Stimulated activated CD4-positive, alpha-beta T cell treated with anti-CD3 and anti-CD28 coated beads, Interleukin-1b, Interleukin-23, amount 100 ng/mL, for 4 hours (primary cell): ENCODE measurements around the gene BSND.
"Not testable (repeated sequence)": the region's sequence is repeated elsewhere in the genome, so short reads cannot be mapped to it uniquely, and the experiment has no call there.

Experiments
- DNase-seq, 2 donors: peaks; one replicate each; pipeline ENCODE4 v3.0.0-alpha.2; 2020; ENCODE audit warnings: low read depth in 2 of 2

The BSND gene

DNA sequence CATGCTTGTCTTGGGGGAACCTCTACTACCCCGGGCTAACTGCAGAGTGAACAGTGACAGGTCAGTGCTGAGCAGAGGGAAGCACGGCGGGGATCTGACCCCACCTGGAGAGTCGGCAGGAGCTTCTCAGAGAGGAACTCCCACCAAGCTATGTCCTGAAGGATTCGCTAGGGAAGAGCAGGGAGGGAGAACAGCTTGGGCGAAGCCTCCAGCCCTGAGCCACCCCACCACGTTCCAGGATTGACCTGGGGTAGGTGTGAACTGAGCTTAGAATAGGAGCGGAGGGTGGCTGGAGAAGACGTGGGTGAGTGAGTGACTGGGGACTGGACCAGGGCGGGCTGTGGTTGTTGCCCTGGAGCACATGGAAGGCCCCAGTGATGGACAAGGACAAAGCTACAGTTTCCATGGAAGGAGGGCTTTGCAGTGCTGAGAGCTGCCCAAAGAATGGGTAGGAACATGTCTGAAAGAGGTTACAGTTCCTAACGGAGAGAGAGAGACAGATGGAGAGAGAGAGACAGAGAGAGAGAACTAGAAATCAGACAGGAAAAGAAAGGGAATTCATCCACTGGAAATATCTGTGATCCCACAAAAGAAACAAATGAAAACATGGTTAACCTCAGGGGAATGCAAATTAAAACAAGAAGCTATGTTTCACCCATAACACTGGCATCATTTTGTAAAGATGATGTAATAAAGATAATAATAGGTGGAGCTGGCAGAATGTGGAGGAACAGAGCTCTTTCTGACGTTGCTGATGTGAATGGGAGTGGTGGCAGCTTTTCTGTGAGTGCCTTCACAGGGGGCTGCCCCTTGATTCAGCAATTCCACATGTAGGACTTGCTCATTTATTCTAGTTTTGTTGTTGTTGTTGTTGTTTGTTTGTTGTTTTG lies 17.2 kb downstream of the BSND start:
- DNase-seq, result no peak

DNA sequence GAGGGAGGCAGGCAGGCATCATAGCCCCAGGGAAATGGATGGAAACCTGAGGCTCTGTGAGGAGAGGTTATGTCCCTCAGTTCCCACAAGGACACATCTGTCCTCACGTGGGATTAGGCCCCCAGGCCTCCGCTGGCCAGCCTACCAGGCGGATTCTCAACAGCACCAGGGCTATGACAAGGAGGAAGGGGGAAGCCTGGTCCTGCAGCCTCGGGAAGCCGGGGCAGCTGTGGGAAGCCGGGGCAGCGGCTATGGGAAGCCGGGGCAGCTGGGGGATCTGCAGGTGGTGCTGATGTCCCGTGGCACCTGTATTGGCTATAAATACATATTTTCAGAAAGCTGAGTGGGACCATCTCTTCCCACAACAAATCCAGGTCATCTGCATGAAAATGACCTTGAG lies 19.7 kb downstream of the BSND start:
- no peak for DNase-seq

DNA sequence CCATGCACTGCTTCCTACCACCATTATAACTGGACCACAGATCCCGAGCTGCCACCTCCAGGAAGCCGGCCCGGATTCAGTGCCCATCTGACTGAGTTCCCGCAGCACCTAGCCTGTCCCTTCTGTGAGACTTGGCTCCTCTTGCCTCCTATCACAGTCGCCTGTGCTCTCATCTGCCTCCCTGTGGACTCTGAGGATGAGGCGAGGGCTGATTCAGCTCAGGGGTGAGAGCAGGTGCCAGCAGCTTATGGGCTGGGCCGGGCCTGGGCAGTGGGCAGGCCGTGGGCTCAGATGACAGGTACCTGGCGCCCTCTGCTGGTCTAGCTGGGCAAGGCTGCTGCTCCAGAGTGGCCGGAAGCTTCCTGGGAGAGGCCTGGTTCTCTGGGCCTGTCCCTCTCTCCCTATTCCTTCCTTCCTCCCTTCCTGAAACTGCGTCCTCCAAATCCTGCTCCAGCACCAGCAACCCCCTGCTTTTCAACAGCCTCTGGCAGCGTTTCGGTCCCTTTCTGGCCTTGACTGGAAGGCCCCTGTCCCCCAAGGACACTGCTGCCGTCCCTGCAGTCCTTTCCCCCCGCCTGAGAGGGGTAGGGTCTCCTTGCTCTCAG lies 23.3 kb downstream of the BSND start:
- peak; percentile 47 to 58 for DNase-seq

DNA sequence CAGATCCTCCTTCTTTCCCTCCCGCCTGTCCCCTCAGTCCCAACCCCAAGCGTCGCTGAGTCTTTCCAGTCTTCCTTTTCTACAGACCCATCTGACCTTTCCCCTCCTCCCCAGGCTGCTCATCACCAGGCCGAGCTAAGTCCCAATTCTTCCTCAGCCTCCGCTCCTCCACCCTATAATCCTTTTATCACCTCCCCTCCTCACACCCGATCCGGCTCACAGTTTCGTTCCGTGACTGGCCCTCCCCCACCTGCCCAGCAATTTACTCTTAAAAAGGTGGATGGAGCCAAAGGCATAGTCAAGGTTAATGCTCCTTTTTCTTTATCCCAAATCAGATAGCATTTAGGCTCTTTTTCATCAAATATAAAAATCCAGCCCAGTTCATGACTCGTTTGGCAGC lies 25.4 kb downstream of the BSND start:
- not testable (repeated sequence) for DNase-seq

DNA sequence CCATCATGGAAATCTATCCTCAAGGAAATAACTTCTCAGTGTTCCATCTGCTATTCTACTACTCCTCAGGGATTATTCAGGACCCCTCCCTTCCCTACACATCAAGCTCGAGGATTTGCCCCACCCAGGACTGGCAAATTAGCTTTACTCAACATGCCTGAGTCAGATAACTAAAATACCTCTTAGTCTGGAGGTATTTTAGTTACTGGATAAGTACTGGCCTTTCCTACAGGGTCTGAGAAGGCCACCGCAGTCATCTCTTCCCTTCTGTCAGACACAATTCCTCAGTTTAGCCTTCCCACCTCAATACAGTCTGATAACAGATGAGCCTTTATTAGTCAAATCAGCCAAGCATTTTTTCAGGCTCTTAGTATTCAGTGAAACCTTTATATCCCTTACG lies 27.9 kb downstream of the BSND start:
- not testable (repeated sequence) for DNase-seq

DNA sequence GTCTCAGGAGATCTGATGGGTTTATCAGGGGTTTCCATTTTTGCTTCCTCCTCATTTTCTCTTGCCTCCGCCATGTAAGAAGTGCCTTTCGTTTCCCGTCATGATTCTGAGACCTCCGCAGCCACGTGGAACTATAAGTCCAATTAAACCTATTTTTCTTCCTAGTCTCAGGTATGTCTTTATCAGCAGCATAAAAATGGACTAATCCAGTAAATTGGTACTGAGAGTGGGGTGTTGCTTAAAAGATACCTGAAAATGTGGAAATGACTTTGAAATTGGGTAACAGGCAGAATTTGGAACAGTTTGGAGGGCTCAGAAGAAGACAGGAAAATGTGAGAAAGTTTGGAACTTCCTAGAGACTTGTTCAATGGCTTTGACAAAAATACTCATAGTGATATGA lies 32.4 kb downstream of the BSND start:
- DNase-seq, result not testable (repeated sequence)

DNA sequence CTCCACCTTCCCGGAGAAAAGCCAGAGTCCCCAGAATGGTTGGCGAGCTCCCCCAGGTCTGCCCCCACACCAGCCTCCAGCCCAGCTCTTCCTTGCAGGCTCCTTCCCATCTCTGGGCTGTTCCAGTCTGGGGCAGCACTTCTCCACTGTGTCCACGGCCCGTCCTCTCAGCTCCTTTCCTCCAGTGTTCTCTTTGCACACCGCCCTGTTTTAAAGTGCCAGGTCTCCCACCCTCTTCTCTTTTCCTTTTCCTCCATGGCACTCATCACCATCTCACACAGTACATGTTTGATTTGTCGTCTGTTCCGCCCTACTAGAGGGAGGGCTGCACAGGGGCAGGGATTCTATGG lies 34.5 kb downstream of the BSND start:
- no peak for DNase-seq

DNA sequence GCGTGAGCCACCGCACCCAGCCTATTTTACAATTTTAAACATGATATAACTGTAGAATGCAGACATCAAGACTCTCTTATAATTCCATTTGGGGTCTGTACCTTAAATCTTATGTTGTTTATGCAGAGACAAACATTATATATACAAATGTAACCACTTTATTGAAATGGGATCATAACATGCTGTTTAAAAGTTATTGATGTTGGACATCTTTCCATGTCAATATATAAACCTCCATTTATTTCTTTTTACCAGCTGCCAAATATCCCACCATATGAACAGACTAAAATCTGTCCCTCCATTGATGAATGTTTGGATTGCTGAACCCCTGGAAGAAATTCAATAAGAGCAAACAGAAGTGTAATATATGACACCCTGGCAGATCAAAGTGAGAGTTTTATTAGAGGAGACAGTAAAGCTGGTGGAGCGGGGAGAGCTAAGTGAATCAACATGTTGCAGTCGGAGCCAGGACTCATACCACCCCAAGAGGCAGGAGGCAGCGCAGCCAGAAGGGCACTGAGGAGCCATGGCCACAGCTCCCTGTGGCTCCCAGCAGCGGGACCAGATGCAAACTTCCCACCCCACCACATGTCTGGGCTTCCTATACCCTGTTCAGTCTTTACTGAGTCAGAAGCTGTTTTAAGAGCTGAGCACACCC lies 35.9 kb downstream of the BSND start:
- DNase-seq, result no peak

DNA sequence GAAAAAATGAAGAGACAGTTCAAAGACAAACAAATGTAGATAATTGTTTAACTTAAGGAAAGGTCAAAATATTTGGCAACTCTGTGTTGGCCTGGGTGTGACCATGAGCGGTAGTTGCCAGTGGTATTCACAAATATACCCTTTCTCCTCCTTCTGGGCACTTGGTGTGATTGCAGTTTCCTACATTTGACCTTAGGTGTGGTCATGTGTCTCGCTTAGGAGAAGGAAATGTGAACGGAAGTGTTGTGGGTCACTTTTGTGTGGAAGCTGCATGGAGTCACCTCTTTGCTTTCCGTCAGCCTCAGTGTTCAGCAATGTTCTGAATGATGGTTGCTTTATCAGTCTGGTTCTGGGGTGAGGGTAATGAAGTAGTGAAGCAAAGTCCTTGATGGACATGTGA lies 37.2 kb downstream of the BSND start:
- DNase-seq, result no peak

DNA sequence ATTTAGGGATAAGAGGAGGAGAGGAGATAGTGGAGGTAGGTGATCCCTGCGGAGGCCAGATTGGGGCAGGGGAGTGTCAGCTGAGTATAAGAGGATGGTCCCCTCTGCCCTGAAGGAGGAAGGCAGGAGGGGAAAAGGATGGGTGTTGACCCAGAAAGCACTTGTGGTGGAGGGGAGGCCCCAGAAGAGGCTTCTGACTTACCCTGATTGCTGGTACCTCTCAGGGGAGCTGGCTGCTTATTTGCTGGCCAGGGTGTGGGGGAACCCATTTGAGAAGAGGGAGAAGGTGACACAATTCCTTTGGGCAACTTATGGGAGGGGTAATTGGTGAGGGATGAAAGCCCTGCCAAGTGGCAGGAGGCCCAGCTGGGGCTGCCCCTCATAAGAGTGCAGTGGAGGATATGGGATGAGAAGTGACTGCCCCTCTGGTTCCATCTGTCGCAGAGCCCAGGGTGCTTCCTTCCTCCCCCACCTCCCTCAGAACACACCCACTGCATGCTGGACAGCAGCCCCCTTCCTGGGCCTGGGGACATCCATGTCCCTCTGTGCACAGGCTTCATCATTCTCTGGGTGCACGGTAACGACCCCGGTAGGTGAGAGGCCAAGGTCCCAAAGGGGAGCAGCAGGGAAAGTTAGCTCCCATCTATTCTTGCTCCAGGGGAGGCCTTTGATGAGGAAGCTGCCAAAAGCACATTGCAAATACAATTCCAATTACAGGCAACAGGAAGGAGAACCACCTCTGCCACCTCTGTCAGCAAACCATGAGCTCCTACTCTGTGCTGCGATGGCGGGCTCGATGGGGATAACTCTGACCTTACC lies 39.2 kb downstream of the BSND start:
- no peak for DNase-seq

DNA sequence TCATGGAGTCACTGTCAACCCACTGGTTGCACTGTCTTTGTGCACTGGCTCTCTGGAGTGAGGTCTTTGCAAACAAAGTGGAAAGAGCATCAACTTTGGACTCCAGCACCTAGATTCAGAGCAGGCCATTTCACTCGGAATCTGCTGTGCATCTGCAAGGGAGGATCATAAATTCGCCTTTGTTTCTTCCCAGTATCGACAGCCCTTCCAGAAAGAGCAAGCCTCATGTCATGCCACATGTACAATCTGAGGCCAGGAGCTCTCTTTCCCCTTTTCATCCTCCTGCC lies 39.8 kb downstream of the BSND start:
- no peak for DNase-seq

DNA sequence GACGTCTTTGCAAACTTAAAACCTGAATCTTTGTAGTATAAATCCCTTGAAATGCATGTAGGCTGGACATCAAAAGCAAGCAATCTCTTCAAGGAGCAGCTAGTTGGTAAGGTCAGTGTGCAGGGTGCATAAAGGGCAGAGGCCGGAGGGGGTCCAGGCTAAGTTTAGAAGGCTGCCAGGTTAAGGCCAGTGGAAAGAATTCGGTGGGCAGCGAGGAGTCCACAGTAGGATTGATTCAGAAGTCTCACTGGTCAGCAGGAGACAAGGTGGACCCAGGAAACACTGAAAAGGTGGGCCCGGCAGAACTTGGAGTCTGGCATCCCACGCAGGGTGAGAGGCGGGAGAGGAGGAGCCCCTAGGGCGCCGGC lies 40.2 kb downstream of the BSND start:
- no peak for DNase-seq

DNA sequence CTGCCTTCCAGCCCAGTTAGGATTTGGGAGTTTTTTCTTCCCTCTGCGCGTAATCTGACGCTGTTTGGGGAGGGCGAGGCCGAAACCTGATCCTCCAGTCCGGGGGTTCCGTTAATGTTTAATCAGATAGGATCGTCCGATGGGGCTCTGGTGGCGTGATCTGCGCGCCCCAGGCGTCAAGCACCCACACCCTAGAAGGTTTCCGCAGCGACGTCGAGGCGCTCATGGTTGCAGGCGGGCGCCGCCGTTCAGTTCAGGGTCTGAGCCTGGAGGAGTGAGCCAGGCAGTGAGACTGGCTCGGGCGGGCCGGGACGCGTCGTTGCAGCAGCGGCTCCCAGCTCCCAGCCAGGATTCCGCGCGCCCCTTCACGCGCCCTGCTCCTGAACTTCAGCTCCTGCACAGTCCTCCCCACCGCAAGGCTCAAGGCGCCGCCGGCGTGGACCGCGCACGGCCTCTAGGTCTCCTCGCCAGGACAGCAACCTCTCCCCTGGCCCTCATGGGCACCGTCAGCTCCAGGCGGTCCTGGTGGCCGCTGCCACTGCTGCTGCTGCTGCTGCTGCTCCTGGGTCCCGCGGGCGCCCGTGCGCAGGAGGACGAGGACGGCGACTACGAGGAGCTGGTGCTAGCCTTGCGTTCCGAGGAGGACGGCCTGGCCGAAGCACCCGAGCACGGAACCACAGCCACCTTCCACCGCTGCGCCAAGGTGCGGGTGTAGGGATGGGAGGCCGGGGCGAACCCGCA lies 40.8 kb downstream of the BSND start, which contains the start of gene PCSK9:
Gene PCSK9 (plus strand): TSS at position 207 of the 741 bp plus-strand sequence. CDS start 290 bp downstream, at position 497.
- DNase-seq, result no peak

DNA sequence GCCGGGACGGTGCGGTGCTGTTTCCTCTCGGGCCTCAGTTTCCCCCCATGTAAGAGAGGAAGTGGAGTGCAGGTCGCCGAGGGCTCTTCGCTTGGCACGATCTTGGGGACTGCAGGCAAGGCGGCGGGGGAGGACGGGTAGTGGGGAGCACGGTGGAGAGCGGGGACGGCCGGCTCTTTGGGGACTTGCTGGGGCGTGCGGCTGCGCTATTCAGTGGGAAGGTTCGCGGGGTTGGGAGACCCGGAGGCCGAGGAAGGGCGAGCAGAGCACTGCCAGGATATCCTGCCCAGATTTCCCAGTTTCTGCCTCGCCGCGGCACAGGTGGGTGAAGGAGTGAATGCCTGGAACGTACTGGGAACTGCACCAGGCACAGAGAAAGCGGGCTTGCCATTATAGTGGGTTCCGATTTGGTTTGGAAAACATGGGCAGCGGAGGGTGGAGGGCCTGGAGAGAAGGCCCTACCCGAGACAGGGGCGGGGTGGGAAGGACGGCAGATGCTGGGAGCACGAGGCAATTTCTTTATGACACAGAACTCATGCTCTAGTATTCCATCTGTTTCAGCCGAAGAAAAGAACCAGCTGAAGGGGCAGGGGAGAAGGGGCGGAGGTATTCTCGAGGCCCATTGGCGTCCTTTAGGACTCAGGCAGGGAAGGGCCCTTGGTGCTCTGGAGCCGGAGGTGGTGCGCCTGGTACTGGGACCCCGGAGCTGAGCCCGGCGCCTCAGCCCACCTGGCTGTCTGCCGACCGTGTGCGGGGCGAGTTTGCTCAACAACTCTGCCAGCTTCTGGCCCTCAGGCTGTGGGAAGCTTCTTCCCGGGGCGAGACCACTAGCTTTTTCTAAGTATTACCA lies 41.6 kb downstream of the BSND start:
- DNase-seq, result no peak

DNA sequence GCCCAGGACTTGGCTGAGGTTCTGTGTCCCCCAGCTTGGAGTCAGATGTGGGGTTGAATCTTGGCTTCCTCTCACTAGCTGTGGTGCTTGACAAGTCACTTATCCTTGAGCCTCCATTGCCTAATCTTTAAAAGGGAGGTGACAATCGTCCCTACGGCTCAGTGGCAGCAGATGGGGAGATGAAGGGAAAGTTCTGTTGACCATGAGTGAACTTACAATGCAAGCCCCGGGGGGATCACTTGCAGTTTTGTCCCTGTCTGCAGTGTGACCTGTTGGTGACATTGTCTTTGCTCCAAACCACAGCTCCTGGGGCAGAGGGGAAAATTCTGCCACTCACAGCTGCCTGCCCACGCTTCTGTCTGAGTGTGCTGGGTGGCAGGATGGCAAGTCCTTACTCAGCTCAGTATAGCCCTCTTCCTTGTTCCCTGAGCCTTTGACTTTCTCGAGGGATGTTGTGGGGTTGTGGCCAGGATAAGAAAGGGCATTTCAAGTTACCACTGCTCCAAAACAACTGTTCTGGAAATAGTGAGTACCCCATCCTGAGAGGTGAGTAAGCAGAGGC lies 42.3 kb downstream of the BSND start:
- DNase-seq, result no peak

DNA sequence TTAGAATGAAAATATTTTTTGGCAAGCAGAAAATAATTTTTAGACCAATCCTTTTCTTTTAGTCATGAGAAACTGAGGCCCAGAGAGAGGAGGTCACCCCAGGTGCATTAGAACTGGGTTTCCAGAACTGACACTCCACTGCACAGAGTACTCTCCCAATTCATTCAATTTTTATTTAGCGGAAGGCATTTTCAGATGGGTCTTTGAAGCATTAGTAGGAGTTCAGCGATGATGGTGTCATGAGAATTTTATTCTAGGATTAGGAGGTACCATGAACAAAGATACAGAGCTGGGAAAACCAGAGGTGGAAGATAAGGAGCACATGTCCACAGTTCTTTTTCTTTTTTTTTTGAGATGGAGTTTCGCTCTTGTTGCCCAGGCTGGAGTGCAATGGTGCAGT lies 42.9 kb downstream of the BSND start:
- no peak for DNase-seq

DNA sequence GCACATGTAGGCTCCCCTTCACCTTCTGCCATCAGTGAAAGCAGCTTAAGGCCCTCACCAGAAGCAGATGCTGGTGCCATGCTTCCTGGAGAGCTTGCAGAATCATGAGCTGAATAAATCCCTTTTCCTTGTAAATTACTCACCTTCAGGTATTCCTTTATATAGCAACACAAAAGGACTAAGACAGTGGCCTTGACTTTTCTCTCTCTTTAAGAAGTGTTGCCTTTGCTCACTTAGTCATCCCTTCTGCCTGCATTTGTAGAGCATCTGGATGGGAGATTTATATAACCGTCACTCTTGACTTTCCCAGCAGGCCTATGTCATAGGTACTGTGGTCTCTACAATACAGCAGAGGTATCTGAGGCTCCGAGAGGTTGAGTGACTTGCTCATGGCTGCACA lies 44.3 kb downstream of the BSND start:
- no peak for DNase-seq

DNA sequence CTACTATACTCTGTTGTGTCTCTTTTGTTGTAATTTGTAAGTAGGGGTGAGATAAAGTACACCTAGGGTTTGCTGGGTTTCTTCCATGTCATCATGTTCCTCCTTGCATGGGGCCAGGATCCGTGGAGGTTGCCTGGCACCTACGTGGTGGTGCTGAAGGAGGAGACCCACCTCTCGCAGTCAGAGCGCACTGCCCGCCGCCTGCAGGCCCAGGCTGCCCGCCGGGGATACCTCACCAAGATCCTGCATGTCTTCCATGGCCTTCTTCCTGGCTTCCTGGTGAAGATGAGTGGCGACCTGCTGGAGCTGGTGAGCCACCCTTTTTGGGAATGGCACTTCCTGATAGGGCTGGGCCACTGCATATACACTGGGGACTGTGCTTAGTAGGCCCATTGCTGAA lies 45.0 kb downstream of the BSND start:
- no peak for DNase-seq

DNA sequence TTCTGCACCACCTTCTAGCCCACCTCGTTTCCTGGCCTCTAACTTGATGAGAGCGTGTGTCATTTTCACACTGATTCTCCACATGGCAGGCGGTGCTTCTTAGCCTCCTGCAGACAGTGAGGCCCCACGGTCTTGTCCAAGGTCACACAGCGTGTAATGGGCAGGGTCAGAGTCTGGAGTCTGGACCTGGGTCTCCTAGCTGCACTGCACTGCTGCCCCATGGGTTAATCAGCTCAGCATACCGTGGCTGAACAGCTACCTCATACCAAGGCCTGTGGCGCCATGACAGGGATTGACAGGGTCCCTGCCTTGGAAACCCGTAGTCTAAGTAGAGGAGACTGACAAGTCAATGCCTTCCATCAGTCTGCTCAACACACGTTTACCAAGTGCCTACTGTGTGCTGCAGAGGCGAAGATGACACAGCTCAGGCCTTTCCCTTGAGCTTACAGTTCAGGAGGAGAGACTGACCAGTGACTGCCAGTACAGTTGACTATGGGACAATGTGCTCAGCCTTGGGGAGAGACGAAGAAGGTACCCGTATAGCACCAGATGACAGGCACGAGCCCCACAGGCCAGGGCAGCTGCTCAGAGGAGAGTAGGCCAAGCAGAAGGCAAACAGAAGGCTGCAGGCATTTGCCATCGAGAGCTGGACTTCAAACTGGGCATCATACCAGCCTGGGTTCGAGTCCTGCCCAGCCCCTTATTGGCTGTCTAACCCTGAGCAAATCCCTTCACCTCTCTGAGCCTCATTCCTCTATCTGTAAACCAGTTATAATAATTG lies 46.1 kb downstream of the BSND start:
- no peak for DNase-seq

DNA sequence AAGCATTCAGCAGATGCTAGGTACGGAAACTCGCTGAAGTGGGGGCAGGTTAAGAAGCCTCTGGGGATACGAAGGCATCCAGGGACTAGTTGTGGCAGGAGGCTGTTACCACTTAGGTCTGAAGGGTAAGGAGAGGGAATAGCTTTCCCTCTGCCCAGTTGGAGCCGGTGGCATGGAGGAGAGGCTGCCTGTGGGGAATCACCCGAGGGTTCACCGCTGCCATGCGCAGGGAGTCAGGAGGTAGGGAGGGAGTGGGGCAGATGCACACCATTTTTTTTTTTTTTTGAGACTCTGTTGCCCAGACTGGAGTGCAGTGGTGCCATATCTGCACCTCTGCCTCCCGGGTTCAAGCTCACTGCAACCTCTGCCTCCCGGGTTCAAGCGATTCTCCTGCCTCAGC lies 46.7 kb downstream of the BSND start:
- DNase-seq, result no peak
